GM18870 (cell line): ENCODE results near the gene LRMDA.

Experiments used
- ATAC-seq: cut with Tn5 transposase; IDR thresholded peaks from one replicate; pipeline ENCODE4 v1.9.1; 2021; ENCODE audit warnings: moderate library complexity; ENCODE audit not compliant: unreplicated experiment

The LRMDA gene

DNA sequence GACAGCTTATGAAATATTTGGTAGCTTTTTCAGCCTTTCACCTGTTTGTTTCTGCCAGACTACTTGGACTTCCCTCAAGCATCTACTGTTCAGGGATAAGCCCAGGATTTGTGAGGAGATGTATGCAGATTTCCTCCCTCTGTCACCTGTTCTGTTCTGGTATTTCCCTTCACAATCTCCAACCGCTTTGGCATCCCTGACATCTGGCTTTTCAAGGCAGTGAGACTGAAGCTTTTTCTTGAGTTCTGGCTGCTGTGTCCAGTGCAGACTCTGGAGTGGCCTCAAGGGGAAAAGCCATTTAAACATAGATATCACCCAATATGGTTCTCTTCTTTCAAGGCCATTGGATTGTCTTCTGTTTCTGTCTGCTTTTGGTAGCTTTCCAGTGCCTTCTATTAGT is 369.7 kb downstream of the LRMDA start:
- no peak for ATAC-seq

DNA sequence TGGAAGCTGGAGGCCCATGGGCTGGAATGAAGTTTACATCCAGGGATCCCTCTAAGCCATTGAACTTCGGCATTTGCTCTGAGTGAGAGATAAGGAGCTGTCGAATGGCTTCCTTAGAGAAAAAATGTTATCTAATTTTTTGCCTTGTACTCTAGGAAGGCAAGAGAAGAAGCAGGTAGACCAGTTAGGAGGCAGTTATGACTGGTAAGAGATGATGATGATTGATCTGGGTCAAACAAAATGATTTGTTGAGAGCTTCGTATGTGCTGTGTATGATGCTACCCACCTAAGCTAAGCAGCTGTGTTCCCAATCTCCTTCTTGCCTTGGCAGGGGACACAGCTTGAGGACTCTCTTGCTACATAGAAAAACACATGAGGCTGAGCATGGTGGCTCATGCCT is 370.2 kb downstream of the LRMDA start:
- ATAC-seq, result no peak

- no peak for ATAC-seq
Observed at GRCh38 chr10:75803121-75803520, 371.7 kb downstream of the LRMDA start.

GRCh38 chr10:75803816-75804552 is 372.6 kb downstream of the LRMDA start:
- no peak for ATAC-seq

DNA sequence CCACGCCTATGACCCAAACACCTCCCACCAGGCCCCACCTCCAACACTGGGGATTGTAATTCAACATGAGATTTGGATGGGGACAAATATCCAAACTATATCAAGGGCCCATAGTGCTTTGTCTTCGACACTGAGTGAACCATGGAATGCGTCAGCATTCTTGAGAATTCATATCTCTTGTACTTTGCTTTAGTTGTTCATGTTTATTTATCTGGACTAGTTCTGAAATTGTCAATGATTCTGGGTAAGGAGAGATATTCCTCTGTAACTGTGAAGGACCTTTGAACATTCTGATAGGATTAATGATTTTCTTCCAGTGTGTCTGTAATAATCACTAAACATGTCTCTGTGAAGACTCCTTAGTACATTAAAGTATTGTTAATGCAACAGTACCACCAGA is 374.8 kb downstream of the LRMDA start:
- no peak for ATAC-seq

- no peak for ATAC-seq
Observed at GRCh38 chr10:75807456-75807855, 376.0 kb downstream of the LRMDA start.

- no peak for ATAC-seq
Observed at GRCh38 chr10:75809003-75809402, 377.6 kb downstream of the LRMDA start.

DNA sequence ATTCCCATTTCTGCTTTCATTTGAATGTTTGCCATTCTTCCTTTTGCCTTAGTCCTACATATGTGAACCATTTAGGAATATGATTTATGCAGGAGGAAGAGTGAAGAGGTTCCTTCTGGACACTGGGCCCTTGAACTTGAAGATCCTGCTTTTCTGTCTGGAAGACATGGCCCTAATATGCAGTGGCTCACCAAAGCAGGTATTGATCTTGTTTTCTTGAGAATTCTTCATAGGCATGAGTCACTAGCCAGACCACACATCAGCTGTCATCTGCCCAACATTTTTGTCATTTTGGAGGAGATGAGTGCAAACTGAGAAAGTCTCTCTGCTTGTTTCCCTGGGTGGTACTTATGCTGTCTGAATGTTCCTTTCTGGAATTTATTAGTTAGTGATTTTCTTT is 382.6 kb downstream of the LRMDA start:
- no peak for ATAC-seq

- no peak for ATAC-seq
Observed at GRCh38 chr10:75815066-75815465, 383.6 kb downstream of the LRMDA start.

- ATAC-seq, result no peak
Observed at GRCh38 chr10:75817198-75817597, 385.8 kb downstream of the LRMDA start.

DNA sequence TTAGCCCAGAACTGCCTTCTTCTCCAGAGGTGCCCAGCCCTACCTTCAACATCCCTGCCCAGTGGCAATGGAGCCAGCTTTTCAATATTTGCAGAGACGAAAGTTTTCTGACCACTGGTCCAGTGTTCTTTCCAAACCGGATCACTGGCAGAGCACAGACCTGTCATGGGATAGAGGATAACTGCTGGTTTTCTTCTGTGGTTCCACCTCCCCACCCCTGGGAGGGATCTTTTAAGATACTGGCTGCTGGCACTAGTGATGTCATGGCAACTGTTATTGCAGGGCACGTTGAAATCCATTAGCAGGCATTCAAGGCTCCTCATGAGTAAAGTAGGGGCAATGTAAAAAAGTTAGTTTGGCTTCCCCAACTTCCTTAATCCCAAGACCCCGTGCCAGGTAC is 387.1 kb downstream of the LRMDA start:
- ATAC-seq, result no peak

DNA sequence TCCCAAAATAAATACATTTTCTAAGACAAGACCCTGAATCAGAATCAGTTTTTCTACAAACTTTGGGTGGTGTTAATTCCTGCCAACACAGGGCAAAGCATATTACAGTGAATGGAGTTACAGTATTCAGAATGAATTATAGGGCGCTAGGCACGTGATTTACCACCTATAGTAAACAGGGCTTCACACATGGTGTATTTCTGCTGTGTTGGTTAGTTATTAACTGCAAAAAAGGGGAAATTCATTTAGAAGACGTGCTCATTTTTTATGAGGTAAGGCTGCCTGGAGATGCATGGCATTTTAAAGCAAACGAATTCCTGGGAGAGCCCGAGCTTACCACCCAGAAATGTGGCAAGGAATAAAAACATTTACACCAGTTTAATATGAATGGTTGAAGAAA is 393.8 kb downstream of the LRMDA start:
- ATAC-seq, result no peak

DNA sequence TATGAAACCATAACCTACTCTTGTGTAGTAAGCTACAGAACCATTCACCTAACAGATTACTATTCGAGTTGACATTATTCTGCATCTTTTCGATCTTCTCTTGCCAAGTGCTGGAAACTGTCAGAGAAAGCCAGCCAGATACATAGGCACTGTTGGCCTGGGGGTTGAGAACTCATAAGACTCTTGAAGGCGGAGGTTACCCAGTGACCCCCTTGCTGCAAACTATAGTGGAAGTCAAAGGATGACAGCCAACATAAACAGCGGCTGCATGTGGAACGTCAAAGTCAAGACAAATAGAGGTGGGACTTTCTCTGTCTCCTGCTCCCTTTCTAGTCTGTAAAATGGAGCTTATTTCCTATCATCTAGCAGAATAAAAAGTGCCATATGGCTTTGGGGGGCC is 394.2 kb downstream of the LRMDA start:
- no peak for ATAC-seq

- no peak for ATAC-seq
Observed at GRCh38 chr10:75826846-75827245, 395.4 kb downstream of the LRMDA start.

DNA sequence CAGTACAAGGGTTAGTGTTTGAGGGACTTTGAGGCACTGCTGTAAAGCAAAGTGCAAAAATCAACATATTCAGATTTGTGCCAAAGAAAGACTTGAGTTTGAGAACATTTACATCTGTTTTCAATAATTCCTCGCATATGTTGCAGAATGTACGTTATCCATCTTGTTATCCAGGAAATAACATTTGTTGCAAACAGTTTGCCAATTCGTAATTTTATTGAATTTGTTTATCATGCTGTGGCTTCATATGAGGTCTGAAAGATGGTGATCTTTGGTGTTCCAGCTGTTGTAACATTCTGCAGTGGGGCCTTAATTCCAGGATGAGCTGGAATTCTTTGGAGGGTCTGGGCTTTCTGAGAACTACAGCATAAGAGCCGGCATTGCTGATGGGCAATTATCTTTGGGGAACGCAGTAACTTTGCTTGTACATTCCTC is 396.2 kb downstream of the LRMDA start:
- no peak for ATAC-seq

DNA sequence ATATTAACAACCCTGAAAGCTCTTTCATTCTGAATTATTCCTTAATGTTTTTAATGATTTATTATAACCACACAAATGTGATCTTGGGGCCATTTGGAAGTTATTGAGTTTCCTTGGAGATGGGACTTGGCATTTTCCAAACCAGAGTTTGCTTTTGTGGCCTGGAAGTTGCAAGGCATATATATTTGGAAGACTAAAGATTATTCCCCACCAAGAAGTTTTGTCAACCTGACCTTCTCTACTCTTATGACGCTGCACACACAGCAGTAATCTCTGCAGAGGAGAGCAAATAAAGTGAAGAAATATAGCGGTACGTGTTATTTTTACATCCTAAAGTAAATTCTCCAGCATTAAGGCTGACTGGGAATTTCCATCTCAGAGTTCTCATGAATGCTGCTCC is 397.0 kb downstream of the LRMDA start:
- ATAC-seq, result no peak

GRCh38 chr10:75836064-75836463 is 404.6 kb downstream of the LRMDA start:
- no peak for ATAC-seq

DNA sequence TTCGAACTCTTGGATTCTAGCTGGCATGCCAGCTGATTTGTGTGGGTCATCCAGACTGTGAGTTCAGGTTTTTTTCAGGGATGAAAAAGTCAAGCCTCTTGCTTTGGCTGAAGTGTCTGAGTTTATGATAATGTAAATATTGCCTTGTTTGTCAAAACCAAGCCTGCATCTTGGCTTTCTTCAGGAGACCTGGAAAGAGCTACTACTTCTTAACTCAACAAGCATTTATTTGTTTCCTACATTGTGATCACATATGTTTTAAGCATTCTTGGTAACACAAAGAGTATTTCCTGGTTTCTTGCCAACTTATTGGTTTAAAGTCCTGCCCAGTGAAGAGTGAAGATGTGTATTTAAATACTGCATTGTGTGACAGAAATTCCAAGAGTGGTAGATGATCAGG is 407.1 kb downstream of the LRMDA start:
- no peak for ATAC-seq

DNA sequence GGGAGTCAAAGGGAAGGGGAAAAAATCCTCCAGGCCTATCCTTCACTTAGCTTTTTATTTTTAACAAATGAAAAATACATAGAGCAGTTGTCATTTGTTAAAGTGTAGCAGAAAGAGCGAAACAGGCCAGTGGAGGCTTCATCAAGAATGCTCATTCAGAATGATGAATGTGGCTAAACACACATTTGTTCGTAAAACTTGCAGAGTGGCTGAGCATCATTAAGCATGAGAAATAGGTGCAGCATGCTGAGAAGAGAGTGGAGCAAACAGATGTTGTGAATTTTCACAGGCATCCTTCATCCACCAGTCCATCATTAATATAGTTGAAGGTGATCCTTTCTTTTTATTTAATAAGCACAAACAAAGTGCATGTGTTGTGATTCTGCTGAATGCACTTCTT is 407.6 kb downstream of the LRMDA start:
- no peak for ATAC-seq

DNA sequence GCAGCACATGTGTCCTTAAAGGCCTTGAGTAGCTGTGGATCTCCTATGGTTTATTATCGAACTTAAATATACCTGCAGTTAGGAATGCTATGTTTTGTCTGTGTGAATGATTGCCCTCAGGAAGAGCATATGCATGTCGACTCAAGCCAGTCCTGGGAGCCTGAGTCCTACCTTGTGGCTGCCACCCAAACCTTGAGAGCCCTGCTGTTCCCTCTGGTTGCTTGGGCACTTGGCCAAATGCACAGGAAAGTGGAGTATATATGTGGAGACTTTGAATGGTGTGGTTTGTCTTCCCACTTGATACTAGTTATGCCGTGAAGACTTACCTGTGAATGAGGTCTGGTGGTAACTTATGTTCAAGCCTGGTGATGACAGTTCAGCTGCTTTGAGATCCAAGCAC is 409.8 kb downstream of the LRMDA start:
- no peak for ATAC-seq

DNA sequence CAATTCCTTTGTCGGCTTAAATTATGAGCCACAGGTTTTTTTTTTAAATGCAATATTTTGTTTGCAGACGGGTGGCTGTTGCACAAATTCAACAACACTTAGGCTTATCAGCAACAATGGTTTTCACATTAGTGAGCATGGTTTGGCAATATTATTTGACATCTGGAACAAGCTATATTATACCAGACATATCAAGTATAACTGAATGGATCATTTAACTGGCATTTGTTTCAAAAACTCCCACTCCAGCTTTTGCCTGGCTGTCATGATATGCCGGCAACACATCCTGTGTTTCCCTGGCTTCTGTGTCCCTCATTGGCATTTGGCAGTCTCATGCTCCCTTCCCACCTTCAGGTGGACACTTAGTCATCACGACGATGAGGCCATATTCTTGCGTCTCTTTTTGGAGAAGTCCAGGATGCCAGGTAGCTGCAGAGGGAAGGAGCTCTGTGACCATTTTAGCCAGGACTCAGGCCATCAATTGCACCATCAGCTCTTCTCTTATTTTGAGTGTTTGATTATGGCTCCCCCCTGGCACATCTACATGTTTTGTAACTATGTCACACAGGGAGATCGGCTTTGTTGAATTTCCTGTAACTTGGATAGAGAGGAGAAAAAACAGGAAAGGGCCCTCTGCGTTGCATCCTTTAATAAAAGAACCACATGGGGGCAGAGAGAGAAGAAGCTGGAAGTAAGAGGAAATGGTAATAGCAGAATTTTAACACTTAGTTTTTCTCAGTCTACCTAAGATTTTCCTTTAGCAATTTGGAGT is 413.9 kb downstream of the LRMDA start:
- no peak for ATAC-seq

GRCh38 chr10:75847477-75847876 is 416.1 kb downstream of the LRMDA start:
- ATAC-seq, result no peak
